ENCODE results near the gene CLRN3. TPM values are rescaled to one million over a fixed set of nuclear protein-coding genes. Genes with fewer than 3 reads are reported as not detected.
A peak's percentile ranks its signal among the peaks of the same experiment; 100 is the strongest.

CLRN3 gene
- total and polyA plus RNA-seq, 2 of the 8 experiments (the other 6 are each of a cell fraction or from before 2014, with no cell fraction given): not detected

- no peak for TF ChIP-seq BRCA1 (IDR thresholded peaks at IDR 0.05; ENCODE audit: low read depth, low read length)
- TF ChIP-seq HDAC6 (IDR thresholded peaks at IDR 0.05; ENCODE audit: low read depth, low read length): no peak
- TF ChIP-seq SP2 (IDR thresholded peaks at IDR 0.05; ENCODE audit: low read length): no peak
- peak; percentile 30; the same call in 1 of the 2 replicates for TF ChIP-seq PHF8 (conservative IDR thresholded peaks at IDR 0.05; ENCODE audit: low read depth, low read length)
- TF ChIP-seq, protein P1, sequence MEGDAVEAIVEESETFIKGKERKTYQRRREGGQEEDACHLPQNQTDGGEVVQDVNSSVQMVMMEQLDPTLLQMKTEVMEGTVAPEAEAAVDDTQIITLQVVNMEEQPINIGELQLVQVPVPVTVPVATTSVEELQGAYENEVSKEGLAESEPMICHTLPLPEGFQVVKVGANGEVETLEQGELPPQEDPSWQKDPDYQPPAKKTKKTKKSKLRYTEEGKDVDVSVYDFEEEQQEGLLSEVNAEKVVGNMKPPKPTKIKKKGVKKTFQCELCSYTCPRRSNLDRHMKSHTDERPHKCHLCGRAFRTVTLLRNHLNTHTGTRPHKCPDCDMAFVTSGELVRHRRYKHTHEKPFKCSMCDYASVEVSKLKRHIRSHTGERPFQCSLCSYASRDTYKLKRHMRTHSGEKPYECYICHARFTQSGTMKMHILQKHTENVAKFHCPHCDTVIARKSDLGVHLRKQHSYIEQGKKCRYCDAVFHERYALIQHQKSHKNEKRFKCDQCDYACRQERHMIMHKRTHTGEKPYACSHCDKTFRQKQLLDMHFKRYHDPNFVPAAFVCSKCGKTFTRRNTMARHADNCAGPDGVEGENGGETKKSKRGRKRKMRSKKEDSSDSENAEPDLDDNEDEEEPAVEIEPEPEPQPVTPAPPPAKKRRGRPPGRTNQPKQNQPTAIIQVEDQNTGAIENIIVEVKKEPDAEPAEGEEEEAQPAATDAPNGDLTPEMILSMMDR (IDR thresholded peaks at IDR 0.05; ENCODE audit: control extremely low read depth in 1 of 3, insufficient read depth in 1 of 3, low read depth in 1 of 3, low read length in 3 of 3): peak; percentile 72 to 94 (median 88)
- peak; percentile 93 for TF ChIP-seq EGR1 (IDR thresholded peaks at IDR 0.05; ENCODE audit: borderline replicate concordance, low read depth, low read length)
- TF ChIP-seq CHD2 (IDR thresholded peaks at IDR 0.05; ENCODE audit: low read length): no peak
- no peak for TF ChIP-seq ZNF274 (IDR thresholded peaks at IDR 0.05; ENCODE audit: borderline replicate concordance, extremely low read depth, low read length)
- TF ChIP-seq EP300 (IDR thresholded peaks at IDR 0.05; ENCODE audit: borderline replicate concordance in 1 of 2, low read depth in 2 of 2, low read length in 2 of 2): no peak
- no peak for TF ChIP-seq SAP30 (IDR thresholded peaks at IDR 0.05; ENCODE audit: insufficient read depth, insufficient replicate concordance, low read length)
- TF ChIP-seq RAD21 (IDR thresholded peaks at IDR 0.05 in 1 of 2, conservative IDR thresholded peaks at IDR 0.05 in 1 of 2; ENCODE audit: low read depth in 2 of 2, low read length in 2 of 2): peak; percentile 67 to 91
- TF ChIP-seq KDM4A (IDR thresholded peaks at IDR 0.05; ENCODE audit: low read depth, low read length, severe bottlenecking): peak; percentile 90
- TF ChIP-seq KDM5A (IDR thresholded peaks at IDR 0.05; ENCODE audit: low read length): no peak
- no peak for TF ChIP-seq SIX5 (IDR thresholded peaks at IDR 0.05; ENCODE audit: low read depth, low read length)
- TF ChIP-seq, protein P2, sequence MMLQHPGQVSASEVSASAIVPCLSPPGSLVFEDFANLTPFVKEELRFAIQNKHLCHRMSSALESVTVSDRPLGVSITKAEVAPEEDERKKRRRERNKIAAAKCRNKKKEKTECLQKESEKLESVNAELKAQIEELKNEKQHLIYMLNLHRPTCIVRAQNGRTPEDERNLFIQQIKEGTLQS (IDR thresholded peaks at IDR 0.05; ENCODE audit: insufficient read depth, low read depth, low read length): no peak
- TF ChIP-seq BCL11A (IDR thresholded peaks at IDR 0.05; ENCODE audit: low read depth in 2 of 2, low read length in 2 of 2): no peak
- TF ChIP-seq BACH1 (IDR thresholded peaks at IDR 0.05; ENCODE audit: low read length): no peak
- TF ChIP-seq HDAC2 (IDR thresholded peaks at IDR 0.05; ENCODE audit: borderline replicate concordance in 1 of 2, low read depth in 2 of 2, low read length in 2 of 2): peak in 1 of 2 experiments; percentile 21; a peak in 1 of 4 replicates
- TF ChIP-seq RXRA (IDR thresholded peaks at IDR 0.05; ENCODE audit: insufficient read depth, low read depth, low read length): no peak
These were observed 14.0 kb upstream of the CLRN3 start, which contains the start of gene PTPRE (continued) for GRCh38 chr10:127906548-127907377.

All from H1 (cell line).